HepG2 (cell line): ENCODE data around the gene NFYC. TPM values are rescaled to one million over a fixed set of nuclear protein-coding genes. Genes with fewer than 3 reads are reported as not detected.

Experiments used
- HNF4A ChIP-seq: sonication (generic); formaldehyde crosslinking; IDR thresholded peaks from 2 replicates; pipeline ENCODE4 v1.4.0; 2020; ENCODE audit warnings: missing genetic modification reagents
- KDM6A ChIP-seq: IDR thresholded peaks from 2 replicates; pipeline ENCODE4 v1.6.1; 2016; ENCODE audit warnings: low read depth
- KLF12 ChIP-seq: sonication (generic); formaldehyde crosslinking; IDR thresholded peaks from 2 replicates; pipeline ENCODE4 v1.4.0; 2020; ENCODE audit warnings: missing genetic modification reagents, borderline replicate concordance
- NCOA1 ChIP-seq: sonication (generic); formaldehyde crosslinking; IDR thresholded peaks from 2 replicates; pipeline ENCODE4 v1.9.0; 2021; ENCODE audit warnings: missing genetic modification reagents
- NR1H2 ChIP-seq: sonication (generic); formaldehyde crosslinking; IDR thresholded peaks from 2 replicates; pipeline ENCODE4 v1.8.1; 2022; ENCODE audit warnings: low read depth, missing genetic modification reagents, borderline replicate concordance
- SCMH1 ChIP-seq: sonication (generic); formaldehyde crosslinking; IDR thresholded peaks from 2 replicates; pipeline ENCODE4 v1.9.0; 2021; ENCODE audit warnings: missing genetic modification reagents, mild to moderate bottlenecking, borderline replicate concordance
- SRF ChIP-seq: IDR thresholded peaks from 2 replicates; pipeline ENCODE4 v1.6.1; 2011; ENCODE audit warnings: mild to moderate bottlenecking, low read depth, low read length, moderate library complexity
- XBP1 ChIP-seq: sonication (generic); formaldehyde crosslinking; IDR thresholded peaks from 2 replicates; pipeline ENCODE4 v1.5.0; 2020; ENCODE audit warnings: missing genetic modification reagents
- YEATS4 ChIP-seq: sonication (generic); formaldehyde crosslinking; IDR thresholded peaks from 2 replicates; pipeline ENCODE4 v1.4.0; 2020; ENCODE audit warnings: missing genetic modification reagents, borderline replicate concordance
- ZNF225 ChIP-seq: sonication (generic); formaldehyde crosslinking; IDR thresholded peaks from 2 replicates; pipeline ENCODE4 v1.4.0; 2020; ENCODE audit warnings: mild to moderate bottlenecking, missing genetic modification reagents
- polyA plus RNA-seq, 8 experiments: library from polyadenylated mRNA; depleted of rRNA in 3 of 8; stranded (reverse) in 7 of 8; unstranded in 1 of 8; fragments of >200 nt; fragmentation: Illumina TruSeq in 4 of 8; extraction: Trizol in 4 of 8; gene quantifications; 2 replicates each; pipeline versions ENCODE4 v1.2.1 to v1.2.3, GENCODE V29; 2011 to 2016; ENCODE audit warnings: low read depth in 4 of 8, missing spikeins in 1 of 8, mixed read lengths in 1 of 8; ENCODE audit not compliant: insufficient read depth in 1 of 8
- total RNA-seq, 5 experiments: library from RNA; depleted of rRNA; stranded (reverse); fragments of >200 nt; fragmentation: Illumina TruSeq; extraction: Trizol; gene quantifications; 2 replicates each; pipeline ENCODE4 v1.2.3, GENCODE V29; 2016; ENCODE audit warnings: low read depth in 1 of 5
- TF ChIP-seq, protein P1 (sequence below), 2 experiments: sonication (generic) in 1 of 2; formaldehyde crosslinking in 1 of 2; IDR thresholded peaks; 2 replicates each; pipeline versions ENCODE4 v1.5.1 to v1.6.1; 2011 to 2020; ENCODE audit warnings: borderline replicate concordance in 1 of 2, low read depth in 1 of 2, low read length in 1 of 2, mild to moderate bottlenecking in 1 of 2, missing genetic modification reagents in 1 of 2, moderate library complexity in 1 of 2
- TF ChIP-seq, protein P2 (sequence below): sonication (generic); formaldehyde crosslinking; IDR thresholded peaks from 2 replicates; pipeline ENCODE4 v1.4.0; 2020; ENCODE audit warnings: missing genetic modification reagents
- TF ChIP-seq, protein P3 (sequence below): sonication (generic); formaldehyde crosslinking; conservative IDR thresholded peaks from 2 replicates; pipeline ENCODE4 v1.8.0; 2022; ENCODE audit warnings: low read depth, missing genetic modification reagents
- TF ChIP-seq, protein P4 (sequence below): sonication (generic); formaldehyde crosslinking; IDR thresholded peaks from 2 replicates; pipeline ENCODE4 v1.4.0; 2020; ENCODE audit warnings: missing genetic modification reagents
- TF ChIP-seq, protein P5 (sequence below): sonication (generic); formaldehyde crosslinking; IDR thresholded peaks from 2 replicates; pipeline ENCODE4 v1.4.0; 2020; ENCODE audit warnings: missing genetic modification reagents, borderline replicate concordance

NFYC gene
- total and polyA plus RNA-seq, 2 of the 13 experiments (the other 11 are each of a cell fraction or from before 2014, with no cell fraction given), result 33.9 to 73.7 TPM

DNA sequence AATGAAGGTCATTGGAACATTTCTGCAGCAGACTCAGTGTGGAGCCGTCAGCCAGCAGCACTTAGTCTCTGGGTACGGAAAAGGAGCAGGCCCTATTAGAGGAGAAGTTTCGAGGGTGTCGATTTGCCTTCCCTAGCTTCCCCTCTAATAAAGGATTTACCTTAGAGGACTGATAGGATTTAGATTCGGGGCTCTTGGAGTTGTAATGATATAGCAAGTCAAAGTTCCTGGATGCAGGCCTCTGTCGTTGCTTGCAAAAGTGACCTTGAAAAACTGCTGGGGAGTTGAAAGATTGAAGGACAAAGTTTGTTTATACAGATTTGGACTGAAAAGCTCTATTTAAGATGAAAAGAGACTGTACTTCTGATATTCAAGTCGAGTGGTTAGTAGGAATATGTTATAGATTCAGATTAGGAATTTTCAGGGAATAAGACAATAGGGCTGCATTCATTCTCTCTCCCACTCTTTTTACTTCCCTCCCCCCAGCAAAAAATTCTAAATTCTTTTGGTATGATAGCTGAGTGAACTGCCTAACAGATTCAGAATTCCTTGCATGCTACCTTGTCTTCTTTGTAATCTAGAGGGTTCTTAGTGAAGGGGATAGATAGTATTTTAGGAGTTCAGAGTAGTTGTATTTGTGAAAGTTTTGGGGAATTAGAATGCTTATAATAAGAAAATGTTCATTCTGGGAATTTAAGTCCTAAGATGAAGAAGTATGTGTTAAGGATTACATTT is 19.2 kb downstream of the NFYC start (continued):
- TF ChIP-seq KLF12 (CRISPR knock-in tag) (no peak), XBP1 (CRISPR knock-in tag) (no peak), SCMH1 (CRISPR knock-in tag) (no peak), NCOA1 (CRISPR knock-in tag) (no peak), YEATS4 (CRISPR knock-in tag) (0 out of 2 replicates have a peak, but pooled peaks have one; percentile 39), KDM6A (CRISPR knock-in tag) (no peak), HNF4A (CRISPR knock-in tag) (peak; percentile 57), ZNF225 (CRISPR knock-in tag) (no peak), SRF (no peak), NR1H2 (CRISPR knock-in tag) (no peak)
- TF ChIP-seq, protein P1, sequence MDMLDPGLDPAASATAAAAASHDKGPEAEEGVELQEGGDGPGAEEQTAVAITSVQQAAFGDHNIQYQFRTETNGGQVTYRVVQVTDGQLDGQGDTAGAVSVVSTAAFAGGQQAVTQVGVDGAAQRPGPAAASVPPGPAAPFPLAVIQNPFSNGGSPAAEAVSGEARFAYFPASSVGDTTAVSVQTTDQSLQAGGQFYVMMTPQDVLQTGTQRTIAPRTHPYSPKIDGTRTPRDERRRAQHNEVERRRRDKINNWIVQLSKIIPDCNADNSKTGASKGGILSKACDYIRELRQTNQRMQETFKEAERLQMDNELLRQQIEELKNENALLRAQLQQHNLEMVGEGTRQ (IDR thresholded peaks at IDR 0.05; ENCODE audit: low read depth, low read length), result no peak
- TF ChIP-seq, protein P1 (CRISPR knock-in tag; IDR thresholded peaks at IDR 0.05; ENCODE audit: borderline replicate concordance), result no peak
- TF ChIP-seq, protein P2, sequence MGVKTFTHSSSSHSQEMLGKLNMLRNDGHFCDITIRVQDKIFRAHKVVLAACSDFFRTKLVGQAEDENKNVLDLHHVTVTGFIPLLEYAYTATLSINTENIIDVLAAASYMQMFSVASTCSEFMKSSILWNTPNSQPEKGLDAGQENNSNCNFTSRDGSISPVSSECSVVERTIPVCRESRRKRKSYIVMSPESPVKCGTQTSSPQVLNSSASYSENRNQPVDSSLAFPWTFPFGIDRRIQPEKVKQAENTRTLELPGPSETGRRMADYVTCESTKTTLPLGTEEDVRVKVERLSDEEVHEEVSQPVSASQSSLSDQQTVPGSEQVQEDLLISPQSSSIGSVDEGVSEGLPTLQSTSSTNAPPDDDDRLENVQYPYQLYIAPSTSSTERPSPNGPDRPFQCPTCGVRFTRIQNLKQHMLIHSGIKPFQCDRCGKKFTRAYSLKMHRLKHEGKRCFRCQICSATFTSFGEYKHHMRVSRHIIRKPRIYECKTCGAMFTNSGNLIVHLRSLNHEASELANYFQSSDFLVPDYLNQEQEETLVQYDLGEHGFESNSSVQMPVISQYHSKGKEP, result no peak
- TF ChIP-seq, protein P3, sequence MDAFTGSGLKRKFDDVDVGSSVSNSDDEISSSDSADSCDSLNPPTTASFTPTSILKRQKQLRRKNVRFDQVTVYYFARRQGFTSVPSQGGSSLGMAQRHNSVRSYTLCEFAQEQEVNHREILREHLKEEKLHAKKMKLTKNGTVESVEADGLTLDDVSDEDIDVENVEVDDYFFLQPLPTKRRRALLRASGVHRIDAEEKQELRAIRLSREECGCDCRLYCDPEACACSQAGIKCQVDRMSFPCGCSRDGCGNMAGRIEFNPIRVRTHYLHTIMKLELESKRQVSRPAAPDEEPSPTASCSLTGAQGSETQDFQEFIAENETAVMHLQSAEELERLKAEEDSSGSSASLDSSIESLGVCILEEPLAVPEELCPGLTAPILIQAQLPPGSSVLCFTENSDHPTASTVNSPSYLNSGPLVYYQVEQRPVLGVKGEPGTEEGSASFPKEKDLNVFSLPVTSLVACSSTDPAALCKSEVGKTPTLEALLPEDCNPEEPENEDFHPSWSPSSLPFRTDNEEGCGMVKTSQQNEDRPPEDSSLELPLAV (CRISPR knock-in tag), result no peak
- TF ChIP-seq, protein P4, sequence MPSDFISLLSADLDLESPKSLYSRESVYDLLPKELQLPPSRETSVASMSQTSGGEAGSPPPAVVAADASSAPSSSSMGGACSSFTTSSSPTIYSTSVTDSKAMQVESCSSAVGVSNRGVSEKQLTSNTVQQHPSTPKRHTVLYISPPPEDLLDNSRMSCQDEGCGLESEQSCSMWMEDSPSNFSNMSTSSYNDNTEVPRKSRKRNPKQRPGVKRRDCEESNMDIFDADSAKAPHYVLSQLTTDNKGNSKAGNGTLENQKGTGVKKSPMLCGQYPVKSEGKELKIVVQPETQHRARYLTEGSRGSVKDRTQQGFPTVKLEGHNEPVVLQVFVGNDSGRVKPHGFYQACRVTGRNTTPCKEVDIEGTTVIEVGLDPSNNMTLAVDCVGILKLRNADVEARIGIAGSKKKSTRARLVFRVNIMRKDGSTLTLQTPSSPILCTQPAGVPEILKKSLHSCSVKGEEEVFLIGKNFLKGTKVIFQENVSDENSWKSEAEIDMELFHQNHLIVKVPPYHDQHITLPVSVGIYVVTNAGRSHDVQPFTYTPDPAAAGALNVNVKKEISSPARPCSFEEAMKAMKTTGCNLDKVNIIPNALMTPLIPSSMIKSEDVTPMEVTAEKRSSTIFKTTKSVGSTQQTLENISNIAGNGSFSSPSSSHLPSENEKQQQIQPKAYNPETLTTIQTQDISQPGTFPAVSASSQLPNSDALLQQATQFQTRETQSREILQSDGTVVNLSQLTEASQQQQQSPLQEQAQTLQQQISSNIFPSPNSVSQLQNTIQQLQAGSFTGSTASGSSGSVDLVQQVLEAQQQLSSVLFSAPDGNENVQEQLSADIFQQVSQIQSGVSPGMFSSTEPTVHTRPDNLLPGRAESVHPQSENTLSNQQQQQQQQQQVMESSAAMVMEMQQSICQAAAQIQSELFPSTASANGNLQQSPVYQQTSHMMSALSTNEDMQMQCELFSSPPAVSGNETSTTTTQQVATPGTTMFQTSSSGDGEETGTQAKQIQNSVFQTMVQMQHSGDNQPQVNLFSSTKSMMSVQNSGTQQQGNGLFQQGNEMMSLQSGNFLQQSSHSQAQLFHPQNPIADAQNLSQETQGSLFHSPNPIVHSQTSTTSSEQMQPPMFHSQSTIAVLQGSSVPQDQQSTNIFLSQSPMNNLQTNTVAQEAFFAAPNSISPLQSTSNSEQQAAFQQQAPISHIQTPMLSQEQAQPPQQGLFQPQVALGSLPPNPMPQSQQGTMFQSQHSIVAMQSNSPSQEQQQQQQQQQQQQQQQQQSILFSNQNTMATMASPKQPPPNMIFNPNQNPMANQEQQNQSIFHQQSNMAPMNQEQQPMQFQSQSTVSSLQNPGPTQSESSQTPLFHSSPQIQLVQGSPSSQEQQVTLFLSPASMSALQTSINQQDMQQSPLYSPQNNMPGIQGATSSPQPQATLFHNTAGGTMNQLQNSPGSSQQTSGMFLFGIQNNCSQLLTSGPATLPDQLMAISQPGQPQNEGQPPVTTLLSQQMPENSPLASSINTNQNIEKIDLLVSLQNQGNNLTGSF (CRISPR knock-in tag), result no peak
- TF ChIP-seq, protein P5, sequence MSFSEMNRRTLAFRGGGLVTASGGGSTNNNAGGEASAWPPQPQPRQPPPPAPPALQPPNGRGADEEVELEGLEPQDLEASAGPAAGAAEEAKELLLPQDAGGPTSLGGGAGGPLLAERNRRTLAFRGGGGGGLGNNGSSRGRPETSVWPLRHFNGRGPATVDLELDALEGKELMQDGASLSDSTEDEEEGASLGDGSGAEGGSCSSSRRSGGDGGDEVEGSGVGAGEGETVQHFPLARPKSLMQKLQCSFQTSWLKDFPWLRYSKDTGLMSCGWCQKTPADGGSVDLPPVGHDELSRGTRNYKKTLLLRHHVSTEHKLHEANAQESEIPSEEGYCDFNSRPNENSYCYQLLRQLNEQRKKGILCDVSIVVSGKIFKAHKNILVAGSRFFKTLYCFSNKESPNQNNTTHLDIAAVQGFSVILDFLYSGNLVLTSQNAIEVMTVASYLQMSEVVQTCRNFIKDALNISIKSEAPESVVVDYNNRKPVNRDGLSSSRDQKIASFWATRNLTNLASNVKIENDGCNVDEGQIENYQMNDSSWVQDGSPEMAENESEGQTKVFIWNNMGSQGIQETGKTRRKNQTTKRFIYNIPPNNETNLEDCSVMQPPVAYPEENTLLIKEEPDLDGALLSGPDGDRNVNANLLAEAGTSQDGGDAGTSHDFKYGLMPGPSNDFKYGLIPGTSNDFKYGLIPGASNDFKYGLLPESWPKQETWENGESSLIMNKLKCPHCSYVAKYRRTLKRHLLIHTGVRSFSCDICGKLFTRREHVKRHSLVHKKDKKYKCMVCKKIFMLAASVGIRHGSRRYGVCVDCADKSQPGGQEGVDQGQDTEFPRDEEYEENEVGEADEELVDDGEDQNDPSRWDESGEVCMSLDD (CRISPR knock-in tag), result no peak
